Measurements from ENCODE around the gene DPEP1. TPM values are rescaled to one million over a fixed set of nuclear protein-coding genes. Genes with fewer than 3 reads are reported as not detected.

DPEP1 gene
- total RNA-seq, 1 experiment from 2014 or later, result 1.7 TPM

- DNase-seq, result no peak
- H2AFZ ChIP-seq (ENCODE audit: low read length), result no peak overlapping the region
- H3K9ac ChIP-seq (ENCODE audit: low read length), result no peak overlapping the region
- H3K4me1 ChIP-seq (ENCODE audit: low read length), result peaks cover 19% of the 10 kb centered on the region
- no peaks in the 10 kb centered on the region for H3K36me3 ChIP-seq (ENCODE audit: insufficient read depth, low read length)
- H3K4me2 ChIP-seq (ENCODE audit: low read depth, low read length, poor library complexity, severe bottlenecking), result no peak overlapping the region
- H3K27me3 ChIP-seq (ENCODE audit: low read length), result no peaks in the 10 kb centered on the region
- no peak overlapping the region for H3K4me3 ChIP-seq (ENCODE audit: low read length)
- H3K79me2 ChIP-seq (ENCODE audit: low read length), result no peaks in the 10 kb centered on the region
- H3K9me3 ChIP-seq (ENCODE audit: low read length), result peaks cover 3% of the 10 kb centered on the region; the same call in 1 of the 2 replicates
- H4K20me1 ChIP-seq (ENCODE audit: insufficient read depth, low read depth, low read length), result no peaks in the 10 kb centered on the region
- H3K27ac ChIP-seq (ENCODE audit: low read length), result no peak overlapping the region
- H3K9me2 ChIP-seq (replicated peaks; ENCODE audit: insufficient read depth, low read length), result no peaks in the 10 kb centered on the region
Measured at GRCh38 chr16:89576153-89577054, 37.0 kb upstream of the DPEP1 start.

GRCh38 chr16:89577055-89577759 lies 36.2 kb upstream of the DPEP1 start:
- H3K27ac ChIP-seq (ENCODE audit: low read length), result no peak overlapping the region
- no peaks in the 10 kb centered on the region for H3K27me3 ChIP-seq (ENCODE audit: low read length)
- H4K20me1 ChIP-seq (ENCODE audit: insufficient read depth, low read depth, low read length), result no peaks in the 10 kb centered on the region
- no peak overlapping the region for H3K9ac ChIP-seq (ENCODE audit: low read length)
- no peak overlapping the region for H3K4me2 ChIP-seq (ENCODE audit: low read depth, low read length, poor library complexity, severe bottlenecking)
- no peak for DNase-seq
- H3K79me2 ChIP-seq (ENCODE audit: low read length), result no peaks in the 10 kb centered on the region
- H3K9me2 ChIP-seq (replicated peaks; ENCODE audit: insufficient read depth, low read length), result no peaks in the 10 kb centered on the region
- no peak overlapping the region for H2AFZ ChIP-seq (ENCODE audit: low read length)
- H3K9me3 ChIP-seq (ENCODE audit: low read length), result peaks cover 3% of the 10 kb centered on the region; the same call in 1 of the 2 replicates
- H3K4me1 ChIP-seq (ENCODE audit: low read length), result peaks cover 16% of the 10 kb centered on the region
- no peaks in the 10 kb centered on the region for H3K36me3 ChIP-seq (ENCODE audit: insufficient read depth, low read length)
- H3K4me3 ChIP-seq (ENCODE audit: low read length), result no peak overlapping the region

GRCh38 chr16:89579351-89579750 lies 34.1 kb upstream of the DPEP1 start:
- H4K20me1 ChIP-seq (ENCODE audit: insufficient read depth, low read depth, low read length), result no peaks in the 10 kb centered on the region
- peaks cover 10% of the 10 kb centered on the region for H3K4me1 ChIP-seq (ENCODE audit: low read length)
- H3K9ac ChIP-seq (ENCODE audit: low read length), result no peak overlapping the region
- H3K9me2 ChIP-seq (replicated peaks; ENCODE audit: insufficient read depth, low read length), result no peaks in the 10 kb centered on the region
- no peak overlapping the region for H3K4me3 ChIP-seq (ENCODE audit: low read length)
- H2AFZ ChIP-seq (ENCODE audit: low read length), result no peak overlapping the region
- no peak overlapping the region for H3K4me2 ChIP-seq (ENCODE audit: low read depth, low read length, poor library complexity, severe bottlenecking)
- H3K27me3 ChIP-seq (ENCODE audit: low read length), result no peaks in the 10 kb centered on the region
- DNase-seq, result no peak
- H3K9me3 ChIP-seq (ENCODE audit: low read length), result peaks cover 3% of the 10 kb centered on the region; the same call in 1 of the 2 replicates
- no peak overlapping the region for H3K27ac ChIP-seq (ENCODE audit: low read length)
- H3K79me2 ChIP-seq (ENCODE audit: low read length), result no peaks in the 10 kb centered on the region
- H3K36me3 ChIP-seq (ENCODE audit: insufficient read depth, low read length), result no peaks in the 10 kb centered on the region

DNA sequence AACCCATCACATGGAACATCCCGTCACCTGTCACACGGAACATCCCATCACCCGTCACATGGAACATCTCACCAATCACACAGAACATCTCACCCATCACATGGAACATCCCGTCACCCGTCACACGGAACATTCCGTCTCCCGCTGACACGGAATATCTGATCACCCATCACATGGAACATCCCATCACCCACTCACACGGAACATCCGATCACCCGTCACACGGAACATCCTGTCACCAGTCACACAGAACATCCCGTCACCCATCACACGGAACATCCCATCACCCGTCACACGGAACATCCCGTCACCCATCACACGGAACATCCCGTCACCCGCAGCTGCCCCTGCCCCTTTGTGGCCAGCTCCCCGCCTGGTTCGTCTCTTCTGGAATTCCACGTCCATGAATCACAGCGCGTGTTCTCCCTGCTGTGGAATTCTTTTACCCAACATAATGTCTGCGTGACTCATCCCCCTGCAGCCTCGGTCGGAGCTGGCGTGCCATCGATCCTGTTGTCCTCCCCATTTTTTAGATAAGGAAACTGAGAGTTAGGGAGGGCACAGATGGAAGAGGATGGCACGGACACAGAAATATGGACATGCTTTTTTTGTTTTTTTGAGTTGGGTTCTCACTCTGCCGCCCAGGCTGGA lies 32.3 kb upstream of the DPEP1 start:
- no peak overlapping the region for H3K4me3 ChIP-seq (ENCODE audit: low read length)
- DNase-seq, result no peak
- H3K36me3 ChIP-seq (ENCODE audit: insufficient read depth, low read length), result no peaks in the 10 kb centered on the region
- H3K9ac ChIP-seq (ENCODE audit: low read length), result no peak overlapping the region
- peaks cover 3% of the 10 kb centered on the region; the same call in 1 of the 2 replicates for H3K9me3 ChIP-seq (ENCODE audit: low read length)
- H3K4me2 ChIP-seq (ENCODE audit: low read depth, low read length, poor library complexity, severe bottlenecking), result no peak overlapping the region
- H3K79me2 ChIP-seq (ENCODE audit: low read length), result no peaks in the 10 kb centered on the region
- no peaks in the 10 kb centered on the region for H3K4me1 ChIP-seq (ENCODE audit: low read length)
- H3K9me2 ChIP-seq (replicated peaks; ENCODE audit: insufficient read depth, low read length), result no peaks in the 10 kb centered on the region
- no peaks in the 10 kb centered on the region for H3K27me3 ChIP-seq (ENCODE audit: low read length)
- no peaks in the 10 kb centered on the region for H4K20me1 ChIP-seq (ENCODE audit: insufficient read depth, low read depth, low read length)
- H2AFZ ChIP-seq (ENCODE audit: low read length), result no peak overlapping the region
- no peak overlapping the region for H3K27ac ChIP-seq (ENCODE audit: low read length)

DNA sequence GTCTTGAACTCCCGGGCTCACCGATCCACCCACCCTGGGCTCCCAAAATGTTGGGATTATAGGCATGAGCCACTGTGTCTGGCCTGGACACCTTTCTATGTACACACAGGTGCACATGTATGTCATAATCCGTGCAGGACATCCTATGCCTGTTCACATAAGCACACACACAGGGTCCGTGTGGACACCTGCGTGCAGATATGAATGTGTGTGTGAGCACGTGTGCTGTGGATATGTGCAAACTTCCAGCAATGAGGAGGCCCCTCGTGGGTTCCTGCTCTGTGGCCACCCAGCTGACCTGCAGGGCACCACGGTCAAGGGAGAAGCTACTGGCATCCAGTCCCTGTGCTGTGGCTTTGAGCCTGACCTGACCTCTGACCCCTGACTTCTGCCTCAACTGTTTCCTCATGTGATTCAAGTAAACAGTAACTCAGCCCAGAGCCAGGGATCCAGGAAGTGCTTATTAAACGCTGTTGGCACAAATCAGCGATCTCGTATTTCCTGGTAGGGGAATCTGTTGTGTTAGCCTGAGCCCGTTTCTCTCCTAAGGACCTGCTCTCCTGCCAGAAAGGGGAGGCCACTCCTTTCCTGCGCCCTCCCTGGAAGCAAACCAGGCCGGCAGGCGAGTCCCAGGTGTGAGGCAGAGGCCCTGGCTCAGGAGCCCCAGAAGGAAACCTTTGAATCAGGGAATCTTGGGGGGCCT lies 31.4 kb upstream of the DPEP1 start:
- H3K4me2 ChIP-seq (ENCODE audit: low read depth, low read length, poor library complexity, severe bottlenecking), result no peak overlapping the region
- DNase-seq, result no peak
- no peak overlapping the region for H2AFZ ChIP-seq (ENCODE audit: low read length)
- no peaks in the 10 kb centered on the region for H3K36me3 ChIP-seq (ENCODE audit: insufficient read depth, low read length)
- no peaks in the 10 kb centered on the region for H4K20me1 ChIP-seq (ENCODE audit: insufficient read depth, low read depth, low read length)
- H3K4me1 ChIP-seq (ENCODE audit: low read length), result no peaks in the 10 kb centered on the region
- H3K9me3 ChIP-seq (ENCODE audit: low read length), result peaks cover 3% of the 10 kb centered on the region; the same call in 1 of the 2 replicates
- H3K79me2 ChIP-seq (ENCODE audit: low read length), result no peaks in the 10 kb centered on the region
- no peaks in the 10 kb centered on the region for H3K9me2 ChIP-seq (replicated peaks; ENCODE audit: insufficient read depth, low read length)
- H3K27ac ChIP-seq (ENCODE audit: low read length), result no peak overlapping the region
- H3K9ac ChIP-seq (ENCODE audit: low read length), result no peak overlapping the region
- no peak overlapping the region for H3K4me3 ChIP-seq (ENCODE audit: low read length)
- no peaks in the 10 kb centered on the region for H3K27me3 ChIP-seq (ENCODE audit: low read length)

- Histone ChIP-seq H4K20me1 (ENCODE audit: insufficient read depth, low read depth, low read length) (no peaks in the 10 kb centered on the region), H3K27me3 (ENCODE audit: low read length) (no peaks in the 10 kb centered on the region), H3K36me3 (ENCODE audit: insufficient read depth, low read length) (no peaks in the 10 kb centered on the region), H3K4me3 (ENCODE audit: low read length) (no peak overlapping the region), H3K9me2 (replicated peaks; ENCODE audit: insufficient read depth, low read length) (no peaks in the 10 kb centered on the region), H3K9ac (ENCODE audit: low read length) (no peak overlapping the region), H3K79me2 (ENCODE audit: low read length) (no peaks in the 10 kb centered on the region), H2AFZ (ENCODE audit: low read length) (no peak overlapping the region), H3K4me2 (ENCODE audit: low read depth, low read length, poor library complexity, severe bottlenecking) (no peak overlapping the region), H3K4me1 (ENCODE audit: low read length) (no peaks in the 10 kb centered on the region), H3K9me3 (ENCODE audit: low read length) (peaks cover 3% of the 10 kb centered on the region; the same call in 1 of the 2 replicates), H3K27ac (ENCODE audit: low read length) (no peak overlapping the region)
- DNase-seq, result no peak
Measured at GRCh38 chr16:89582614-89583196, 30.7 kb upstream of the DPEP1 start.

DNA sequence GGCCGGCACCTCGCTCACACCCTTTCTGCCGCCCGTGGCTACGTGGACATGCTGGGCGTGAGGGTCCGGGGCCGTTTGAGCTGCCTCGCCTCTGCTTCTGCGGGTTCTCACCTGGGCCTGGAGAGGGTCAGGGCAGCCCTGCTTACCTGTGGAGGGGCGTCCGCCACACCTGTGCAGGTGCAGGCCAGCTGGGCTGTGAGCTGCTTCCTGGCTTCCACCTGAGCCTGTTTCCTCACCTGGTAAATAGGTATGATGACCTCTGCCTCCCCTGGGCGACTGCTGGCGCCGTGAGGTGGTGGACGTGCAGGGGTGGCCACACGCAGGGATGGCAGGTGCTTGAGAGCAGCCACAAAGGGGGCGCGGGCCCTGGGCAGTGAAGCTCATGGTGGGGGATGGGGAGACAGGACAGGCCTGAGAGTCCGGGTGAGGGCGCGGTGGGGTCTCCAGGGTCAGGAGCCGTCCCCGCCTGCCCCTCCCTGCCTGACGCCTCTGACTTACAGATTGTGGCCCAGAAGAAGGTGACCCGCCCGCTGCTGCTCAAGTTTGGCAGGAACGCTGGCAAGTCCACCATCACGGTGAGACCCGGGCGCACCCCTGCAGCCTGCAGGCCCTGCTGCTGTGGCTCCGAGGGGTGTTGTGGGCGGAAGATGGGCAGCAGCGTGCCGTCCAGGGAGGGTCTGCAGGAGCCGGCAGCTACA lies 30.1 kb upstream of the DPEP1 start:
- Histone ChIP-seq H4K20me1 (ENCODE audit: insufficient read depth, low read depth, low read length) (no peaks in the 10 kb centered on the region), H3K9me3 (ENCODE audit: low read length) (peaks cover 3% of the 10 kb centered on the region; the same call in 1 of the 2 replicates), H3K27ac (ENCODE audit: low read length) (no peak overlapping the region), H3K36me3 (ENCODE audit: insufficient read depth, low read length) (no peaks in the 10 kb centered on the region), H3K27me3 (ENCODE audit: low read length) (no peaks in the 10 kb centered on the region), H3K9ac (ENCODE audit: low read length) (no peak overlapping the region), H3K4me3 (ENCODE audit: low read length) (no peak overlapping the region), H3K79me2 (ENCODE audit: low read length) (no peaks in the 10 kb centered on the region), H3K4me2 (ENCODE audit: low read depth, low read length, poor library complexity, severe bottlenecking) (no peak overlapping the region), H2AFZ (ENCODE audit: low read length) (no peak overlapping the region), H3K4me1 (ENCODE audit: low read length) (no peaks in the 10 kb centered on the region), H3K9me2 (replicated peaks; ENCODE audit: insufficient read depth, low read length) (no peaks in the 10 kb centered on the region)
- DNase-seq, result no peak

All from Karpas-422 (cell line).